NCI-H510A treated with DMSO at 0.1 percent for 48 hours (cell line): ENCODE measurements around the gene MRPL58.
"Not testable (repeated sequence)": the region's sequence is repeated elsewhere in the genome, so short reads cannot be mapped to it uniquely, and the experiment has no call there.

Source experiments
- DNase-seq: peaks from one replicate; lab custom pipeline; 2025; lab: John Stamatoyannopoulos, UW

Gene MRPL58

DNA sequence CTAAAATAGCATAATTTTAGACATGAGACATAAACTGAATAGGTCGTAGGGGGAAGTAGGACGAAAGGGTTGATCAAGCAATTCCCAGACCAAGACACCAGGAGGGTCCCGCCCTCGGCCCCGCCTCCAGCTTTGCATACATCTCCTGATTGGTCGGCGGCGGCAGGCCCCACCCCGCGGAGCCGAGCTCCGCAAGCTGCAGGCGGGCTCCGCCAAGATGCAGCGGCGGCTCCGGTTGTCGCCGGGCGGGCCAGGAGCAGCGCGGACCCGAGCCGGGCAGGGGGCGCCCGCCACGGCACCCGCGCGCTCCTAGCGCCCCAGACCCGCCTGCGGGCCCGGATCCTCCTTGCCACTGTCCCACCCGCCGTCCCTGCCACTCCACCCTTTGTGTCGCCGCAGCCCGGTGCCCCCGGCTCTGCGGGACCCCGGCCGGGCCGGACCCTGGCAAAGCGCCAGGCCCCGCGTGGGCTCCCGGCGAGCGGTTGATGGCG, 25.0 kb upstream of the MRPL58 start, which contains the start of gene CDR2L:
Gene CDR2L, plus strand, starts transcription at position 215 of the 491 bp plus-strand sequence. CDS start 412 bp downstream, outside the sequence.
- DNase-seq: peak; percentile 89

- DNase-seq: peak; percentile 37
Measured at GRCh38 chr17:74987909-74988711, 24.4 kb upstream of the MRPL58 start.

- DNase-seq: no peak
Measured at GRCh38 chr17:74990581-74991105, 21.8 kb upstream of the MRPL58 start.

GRCh38 chr17:74992223-74992622, 20.2 kb upstream of the MRPL58 start:
- no peak for DNase-seq

DNA sequence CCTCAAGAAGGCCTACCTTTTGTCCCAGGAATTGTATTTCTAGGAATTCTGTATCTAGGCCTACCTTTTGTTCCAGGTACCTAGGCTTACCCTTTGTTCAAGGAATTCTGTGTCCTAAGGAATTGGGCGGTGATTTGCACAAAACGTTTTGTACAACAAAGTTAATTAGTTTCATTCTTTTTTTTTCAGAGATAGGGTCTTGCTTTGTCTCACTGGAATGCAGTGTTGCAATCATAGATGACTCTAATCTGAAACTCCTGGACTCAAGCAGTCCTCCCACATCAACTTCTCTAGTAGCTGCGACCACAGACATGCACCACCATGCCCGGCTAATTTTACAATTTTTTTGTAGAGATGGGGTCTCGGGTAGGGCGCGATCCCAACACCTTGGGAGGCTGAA, 18.0 kb upstream of the MRPL58 start:
- DNase-seq: no peak

DNA sequence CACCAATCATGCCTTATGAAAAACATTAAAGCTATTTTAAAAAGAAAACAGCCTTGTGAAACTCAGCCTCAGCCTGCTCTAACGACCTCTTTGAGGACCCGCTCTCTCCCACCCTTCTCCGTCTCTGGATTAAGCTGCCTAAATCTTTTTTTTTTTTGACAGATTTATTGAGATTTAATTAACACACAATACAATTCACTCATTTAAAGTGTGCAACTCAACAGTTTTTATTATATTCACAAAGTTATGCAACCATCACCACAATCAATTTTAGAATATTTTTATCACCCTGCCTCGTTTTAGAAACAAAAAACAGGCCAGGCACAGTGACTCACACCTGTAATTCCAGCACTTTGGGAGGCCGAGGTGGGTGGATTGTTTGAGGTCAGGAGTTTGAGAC, 16.6 kb upstream of the MRPL58 start:
- no peak for DNase-seq

GRCh38 chr17:74998783-74999182, 13.7 kb upstream of the MRPL58 start:
- DNase-seq: no peak

DNA sequence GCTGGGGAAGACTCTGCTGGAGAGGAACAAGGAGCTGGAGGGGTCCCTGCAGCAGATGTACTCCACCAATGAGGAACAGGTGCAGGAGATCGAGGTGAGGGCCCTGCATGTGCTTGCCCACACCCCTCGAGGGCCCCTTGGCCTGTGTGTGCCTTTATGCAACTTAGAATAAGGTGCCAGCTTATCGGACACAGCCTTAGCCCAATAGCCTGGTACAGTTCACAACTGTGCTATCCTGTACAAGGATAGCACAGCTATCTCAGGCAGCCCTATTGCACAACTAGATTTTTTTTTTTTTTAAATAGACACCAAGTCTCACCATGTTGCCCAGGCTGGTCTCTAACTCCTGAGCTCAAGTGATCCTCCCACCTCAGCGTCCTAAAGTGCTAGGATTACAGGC, 12.9 kb upstream of the MRPL58 start:
- DNase-seq: no peak

DNA sequence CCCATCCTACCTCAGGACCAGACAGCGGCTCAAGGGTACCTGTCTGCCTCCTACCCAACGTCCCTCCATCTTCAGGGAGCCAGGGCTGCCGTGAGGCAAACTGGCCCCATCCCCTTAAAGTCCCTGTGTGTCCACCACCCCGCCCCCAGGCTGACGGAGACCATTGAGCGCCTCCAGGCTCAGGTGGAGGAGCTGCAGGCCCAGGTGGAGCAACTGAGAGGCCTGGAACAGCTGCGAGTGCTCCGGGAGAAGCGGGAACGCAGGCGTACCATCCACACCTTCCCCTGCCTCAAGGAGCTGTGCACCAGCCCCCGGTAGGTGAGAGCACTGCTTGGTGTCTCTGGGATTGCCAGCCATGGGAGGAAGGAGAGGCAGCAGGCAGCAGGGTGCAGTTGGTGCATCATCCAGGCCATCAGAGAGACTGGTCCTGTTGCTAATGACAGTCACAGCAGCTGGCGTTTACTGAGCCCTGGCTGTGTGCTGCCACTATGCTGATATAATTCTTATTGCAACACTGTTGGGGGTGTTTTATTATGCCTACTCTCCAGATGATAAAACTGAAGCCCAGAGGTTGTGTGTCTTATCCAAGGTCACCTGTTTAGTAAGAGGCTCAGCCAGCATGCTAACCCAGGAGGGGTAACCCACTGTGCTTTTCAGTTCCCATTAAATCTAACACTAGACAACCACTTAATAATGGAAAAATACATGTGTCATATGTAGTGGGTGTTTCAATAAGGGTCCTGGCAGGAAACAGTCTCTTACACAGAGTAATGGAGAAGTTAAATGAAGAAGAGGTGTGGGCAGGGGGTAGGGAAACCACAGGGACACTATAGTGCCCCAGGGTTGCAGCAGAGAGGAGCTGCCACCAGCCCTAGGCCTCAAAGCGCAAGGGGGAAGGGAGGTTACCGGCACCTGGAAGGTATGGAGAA, 10.3 kb upstream of the MRPL58 start:
- no peak for DNase-seq

DNA sequence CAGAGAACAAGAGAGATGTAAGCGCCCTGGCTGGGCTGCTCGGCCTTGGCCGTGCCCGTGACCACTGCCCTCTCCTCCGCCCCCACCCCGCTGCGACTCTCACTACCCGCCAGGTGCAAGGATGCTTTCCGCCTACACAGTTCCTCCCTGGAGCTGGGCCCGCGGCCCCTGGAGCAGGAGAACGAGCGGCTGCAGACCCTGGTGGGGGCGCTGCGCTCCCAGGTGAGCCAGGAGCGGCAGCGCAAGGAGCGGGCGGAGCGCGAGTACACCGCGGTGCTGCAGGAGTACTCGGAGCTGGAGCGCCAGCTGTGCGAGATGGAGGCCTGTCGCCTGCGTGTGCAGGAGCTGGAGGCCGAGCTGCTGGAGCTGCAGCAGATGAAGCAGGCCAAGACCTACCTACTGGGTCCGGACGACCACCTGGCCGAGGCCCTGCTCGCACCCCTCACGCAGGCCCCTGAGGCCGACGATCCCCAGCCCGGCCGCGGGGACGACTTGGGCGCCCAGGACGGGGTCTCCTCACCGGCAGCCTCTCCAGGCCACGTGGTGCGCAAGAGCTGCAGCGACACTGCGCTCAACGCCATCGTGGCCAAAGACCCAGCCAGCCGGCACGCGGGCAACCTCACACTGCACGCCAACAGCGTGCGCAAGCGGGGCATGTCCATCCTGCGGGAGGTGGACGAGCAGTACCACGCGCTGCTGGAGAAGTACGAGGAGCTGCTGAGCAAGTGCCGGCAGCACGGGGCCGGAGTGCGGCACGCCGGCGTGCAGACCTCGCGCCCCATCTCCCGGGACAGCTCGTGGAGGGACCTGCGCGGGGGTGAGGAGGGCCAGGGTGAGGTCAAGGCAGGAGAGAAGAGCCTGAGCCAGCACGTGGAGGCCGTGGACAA, 9.2 kb upstream of the MRPL58 start:
- no peak for DNase-seq

DNA sequence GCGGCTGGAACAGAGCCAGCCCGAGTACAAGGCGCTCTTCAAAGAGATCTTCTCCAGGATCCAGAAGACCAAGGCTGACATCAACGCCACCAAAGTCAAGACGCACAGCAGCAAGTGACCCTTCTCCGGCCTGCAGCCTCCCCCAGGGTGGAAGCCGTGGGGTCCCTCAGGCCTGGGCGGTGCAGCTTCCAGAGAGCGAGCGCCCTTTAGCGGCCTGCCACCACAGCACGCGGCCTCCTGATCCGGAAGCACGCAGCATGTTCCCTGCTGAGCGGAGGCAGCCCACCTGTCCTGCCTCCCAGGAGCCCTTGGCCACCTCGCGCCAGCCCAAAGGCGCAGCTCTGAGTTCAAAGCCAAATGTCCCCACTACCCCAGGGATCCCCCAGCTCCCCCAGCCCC, 8.5 kb upstream of the MRPL58 start:
- DNase-seq: no peak

DNA sequence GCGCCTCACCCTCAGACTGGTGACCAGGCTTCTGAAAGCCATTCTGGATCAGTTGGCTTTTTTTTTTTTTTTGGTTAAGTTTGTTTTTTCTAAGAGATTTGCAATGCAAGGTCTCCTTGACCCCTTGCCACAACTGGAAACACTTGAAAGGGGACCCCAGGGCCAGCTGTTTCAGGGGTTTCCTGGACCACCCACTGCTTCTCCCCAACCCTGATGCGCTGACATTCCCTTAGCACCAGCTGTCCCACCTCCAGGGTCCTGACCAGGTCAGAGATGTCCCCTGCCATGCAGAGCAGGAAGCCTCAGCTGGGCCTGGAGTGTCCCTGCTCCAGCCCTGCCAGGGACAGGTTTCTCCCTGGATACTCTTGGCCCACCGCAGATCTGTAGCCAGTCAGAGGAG, 8.1 kb upstream of the MRPL58 start:
- no peak for DNase-seq

DNA sequence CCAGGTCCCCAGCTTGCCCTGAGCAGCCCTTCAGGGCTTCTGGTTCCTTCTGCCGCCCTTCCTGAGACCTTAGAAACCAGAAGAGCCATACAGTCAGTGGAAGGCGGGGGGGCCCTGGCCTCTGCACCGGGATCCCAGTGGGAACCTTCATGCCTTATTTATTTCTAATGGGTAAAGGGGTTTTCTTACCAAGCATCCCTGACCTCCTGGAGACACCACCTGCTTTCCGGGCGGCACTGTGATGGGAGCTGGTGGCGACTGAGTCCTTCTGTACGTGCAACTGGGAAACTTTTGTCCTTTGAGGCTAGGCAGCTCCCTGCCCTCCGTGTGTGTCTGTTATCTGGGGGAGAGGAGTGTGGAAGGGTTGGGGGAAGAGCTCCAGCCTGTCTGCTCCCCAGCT, 7.2 kb upstream of the MRPL58 start:
- no peak for DNase-seq

DNA sequence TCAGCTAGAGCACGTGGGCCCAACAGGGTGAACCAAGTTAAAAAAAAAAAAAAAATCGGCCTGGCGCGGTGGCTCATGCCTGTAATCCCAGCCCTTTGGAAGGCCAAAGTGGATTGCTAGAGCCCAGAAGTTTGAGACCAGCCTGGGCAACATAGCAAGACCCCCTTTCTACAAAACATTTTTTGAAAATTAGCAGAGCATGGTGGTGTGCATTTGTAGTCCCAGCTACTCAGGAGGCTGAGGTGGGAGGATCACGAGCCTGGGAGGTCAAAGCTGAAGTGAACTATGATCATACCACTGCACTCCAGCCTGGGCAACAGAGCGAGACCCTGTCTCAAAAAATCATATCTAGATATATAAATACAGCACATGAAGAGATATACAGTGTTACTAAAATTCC, 6.4 kb upstream of the MRPL58 start:
- DNase-seq: not testable (repeated sequence)

GRCh38 chr17:75006653-75007052, 5.8 kb upstream of the MRPL58 start:
- DNase-seq: no peak

DNA sequence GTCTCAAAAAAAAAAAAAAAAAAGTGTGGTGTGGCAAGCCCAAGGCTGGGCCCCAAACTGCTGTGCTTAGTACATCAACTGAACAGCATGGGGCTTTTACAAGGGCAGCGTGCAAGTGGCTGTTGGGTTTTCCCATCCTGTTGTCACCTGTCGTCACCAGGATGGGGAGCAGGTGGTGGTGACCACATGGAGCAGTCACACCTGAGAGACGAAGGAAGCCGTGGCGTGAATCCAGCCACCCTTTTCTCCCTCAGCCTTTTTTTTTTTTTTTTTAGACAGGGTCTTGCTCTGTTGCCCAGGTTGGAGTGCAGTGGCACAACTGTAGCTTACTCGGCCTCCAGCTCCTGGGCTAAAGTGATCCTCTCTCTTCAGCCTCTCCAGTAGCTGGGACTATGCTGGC, 4.1 kb upstream of the MRPL58 start:
- no peak for DNase-seq

- peak; percentile 13 for DNase-seq
Measured at GRCh38 chr17:75009139-75009724, 3.2 kb upstream of the MRPL58 start.

DNA sequence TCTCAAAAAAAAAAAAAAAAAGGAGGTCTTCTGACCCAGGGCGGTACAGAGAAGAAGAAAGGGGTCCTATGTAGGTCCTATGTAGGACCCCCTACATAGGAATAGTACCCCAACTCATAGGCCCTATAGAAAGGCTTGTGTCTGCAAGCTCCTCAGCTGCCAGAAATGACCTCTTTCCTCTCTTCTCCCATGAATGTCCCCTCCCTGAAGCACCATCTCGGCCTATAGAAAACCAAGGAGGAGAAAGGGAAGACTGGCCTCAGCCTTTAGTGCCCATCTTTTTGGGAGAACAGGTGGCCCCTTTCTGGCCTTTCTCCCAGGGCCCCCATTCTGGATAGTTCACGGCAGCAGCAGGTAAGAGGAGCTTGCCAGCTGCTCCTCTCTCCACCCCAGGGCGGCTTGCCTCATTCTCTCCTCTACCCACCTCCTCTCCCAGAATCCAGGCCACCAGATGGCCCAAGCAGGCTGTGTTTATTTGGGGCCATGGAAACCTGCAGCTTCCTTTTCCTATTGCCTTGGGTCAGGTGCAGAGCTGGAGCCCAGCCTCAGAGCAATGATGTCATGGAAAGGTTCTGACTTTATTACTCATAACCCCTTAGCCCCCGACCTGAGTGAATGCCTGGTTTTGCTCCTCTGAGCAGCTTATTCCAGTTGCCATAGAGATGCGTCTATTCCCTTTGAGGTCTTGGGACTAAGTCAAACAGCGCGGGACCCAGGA, 1.6 kb upstream of the MRPL58 start:
- DNase-seq: peak; percentile 63

DNA sequence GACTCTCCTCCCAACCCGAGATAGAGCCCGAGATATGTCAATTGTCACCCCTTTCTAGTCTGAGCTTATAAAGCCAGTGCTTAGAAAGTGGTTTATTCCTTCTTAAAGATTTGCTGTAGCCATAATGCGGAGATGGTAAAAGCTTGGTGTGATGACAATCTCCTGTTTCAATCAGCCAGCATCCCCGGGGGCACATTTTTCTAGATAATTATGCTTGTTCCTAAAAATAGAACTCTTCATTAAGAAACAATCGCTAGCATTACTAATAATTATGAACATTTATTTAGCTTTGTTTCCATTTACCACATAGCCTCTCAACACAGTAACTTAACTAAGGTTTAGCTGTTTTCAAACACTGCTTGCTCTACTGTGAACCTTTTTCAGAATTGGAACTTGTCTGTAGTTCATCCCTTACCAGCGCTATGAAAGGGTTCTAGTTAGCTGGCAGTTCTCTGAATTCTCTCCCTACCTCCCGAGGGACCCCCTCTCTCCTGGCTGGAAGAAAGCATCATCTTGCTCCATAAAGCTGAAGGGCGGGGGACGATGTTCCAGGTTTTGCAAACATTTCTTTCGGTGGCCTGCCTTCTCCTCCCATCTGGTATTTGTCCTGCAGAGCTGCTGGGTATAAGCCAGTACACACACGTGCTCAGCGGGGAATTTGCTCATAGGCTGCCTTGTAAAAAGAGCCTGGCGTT, 922 bp upstream of the MRPL58 start:
- DNase-seq: peak; percentile 34

DNA sequence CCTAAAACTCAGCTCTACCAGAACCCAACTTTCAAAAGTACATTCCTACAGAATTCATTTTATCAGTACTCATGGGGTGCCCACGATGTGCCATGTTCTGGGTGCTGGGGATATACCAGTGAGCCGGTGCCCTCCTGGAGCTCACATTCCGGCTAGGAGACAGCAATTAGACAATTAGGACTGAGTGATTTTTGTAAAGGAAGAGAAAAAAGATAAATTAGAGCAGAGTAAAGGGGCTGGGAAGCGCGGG, 449 bp upstream of the MRPL58 start:
- no peak for DNase-seq
